ENCODE data around the gene POC1A.
"Not testable (repeated sequence)": the region's sequence is repeated elsewhere in the genome, so short reads cannot be mapped to it uniquely, and the experiment has no call there.

POC1A gene

GRCh38 chr3:52178537-52178936, 24.3 kb upstream of the POC1A start:
- no peak for TF ChIP-seq CTCF (IDR thresholded peaks at IDR 0.05; ENCODE audit: extremely low read depth, insufficient read depth, missing control alignments)
- no peak for DNase-seq (ENCODE audit: low spot score)
- in situ Hi-C loops (cut with MboI; ENCODE audit: low pct_unique_long_range_greater_than_20kb, low sequenced_read_pairs, unreplicated experiment), result no loop called here

GRCh38 chr3:52178126-52178525, 23.9 kb upstream of the POC1A start:
- DNase-seq (ENCODE audit: low spot score); in situ Hi-C loops (cut with MboI; ENCODE audit: low pct_unique_long_range_greater_than_20kb, low sequenced_read_pairs, unreplicated experiment): not testable (repeated sequence)

- in situ Hi-C loops (cut with MboI; ENCODE audit: low pct_unique_long_range_greater_than_20kb, low sequenced_read_pairs, unreplicated experiment), result no loop called here
- no peak for TF ChIP-seq CTCF (IDR thresholded peaks at IDR 0.05; ENCODE audit: extremely low read depth, insufficient read depth, missing control alignments)
- DNase-seq (ENCODE audit: low spot score), result no peak
Measured at GRCh38 chr3:52177701-52178042, 23.4 kb upstream of the POC1A start.

- TF ChIP-seq CTCF (IDR thresholded peaks at IDR 0.05; ENCODE audit: extremely low read depth, insufficient read depth, missing control alignments), result no peak
- in situ Hi-C loops (cut with MboI; ENCODE audit: low pct_unique_long_range_greater_than_20kb, low sequenced_read_pairs, unreplicated experiment), result no loop called here
- no peak for DNase-seq (ENCODE audit: low spot score)
Measured at GRCh38 chr3:52176951-52177700, 22.9 kb upstream of the POC1A start.

- TF ChIP-seq CTCF (IDR thresholded peaks at IDR 0.05; ENCODE audit: extremely low read depth, insufficient read depth, missing control alignments), result no peak
- in situ Hi-C loops (cut with MboI; ENCODE audit: low pct_unique_long_range_greater_than_20kb, low sequenced_read_pairs, unreplicated experiment), result no loop called here
Measured at GRCh38 chr3:52176180-52176752, 22.0 kb upstream of the POC1A start.

GRCh38 chr3:52175416-52176179, 21.4 kb upstream of the POC1A start:
- in situ Hi-C loops (cut with MboI; ENCODE audit: low pct_unique_long_range_greater_than_20kb, low sequenced_read_pairs, unreplicated experiment), result no loop called here
- no peak for TF ChIP-seq CTCF (IDR thresholded peaks at IDR 0.05; ENCODE audit: extremely low read depth, insufficient read depth, missing control alignments)
- no peak for DNase-seq (ENCODE audit: low spot score)

More at GRCh38 chr3:52176180-52176752, 22.0 kb upstream of the POC1A start:
- no peak for DNase-seq (ENCODE audit: low spot score)

- TF ChIP-seq CTCF (IDR thresholded peaks at IDR 0.05; ENCODE audit: extremely low read depth, insufficient read depth, missing control alignments), result no peak
- no peak for DNase-seq (ENCODE audit: low spot score)
- in situ Hi-C loops (cut with MboI; ENCODE audit: low pct_unique_long_range_greater_than_20kb, low sequenced_read_pairs, unreplicated experiment), result no loop called here
Measured at GRCh38 chr3:52174896-52175295, 20.7 kb upstream of the POC1A start.
